HL-60 (cell line): ENCODE data around the gene SAMD9L.

ENCODE experiments used
- DNase-seq, 2 experiments: peaks; one replicate each; pipeline ENCODE4 v3.0.0-alpha.2; 2010 to 2020; ENCODE audit warnings: low read depth in 1 of 2, low spot score in 1 of 2
- H3K27ac ChIP-seq: fragments of 250-450 bp; sonication (Bioruptor Pico); replicated peaks from 2 replicates; pipeline ENCODE4 v1.5.1; 2020; ENCODE audit warnings: mild to moderate bottlenecking, moderate library complexity
- H3K27me3 ChIP-seq: fragments of 250-450 bp; sonication (Bioruptor Pico); 2 replicates; pipeline ENCODE4 v1.5.1; 2021; ENCODE audit warnings: mild to moderate bottlenecking, moderate library complexity; ENCODE audit not compliant: insufficient read depth, poor library complexity, severe bottlenecking
- H3K4me3 ChIP-seq: replicated peaks from 2 replicates; pipeline ENCODE4 v1.5.1; 2011; ENCODE audit warnings: mild to moderate bottlenecking, control low read depth, low read length; ENCODE audit not compliant: insufficient read depth
- CTCF ChIP-seq: IDR thresholded peaks from one replicate; pipeline ENCODE4 v1.5.1; 2011; ENCODE audit warnings: low read length, control low read depth, inconsistent platforms; ENCODE audit not compliant: insufficient read depth
- GABPA ChIP-seq: IDR thresholded peaks from 2 replicates; pipeline ENCODE4 v1.6.1; 2012; ENCODE audit warnings: low read depth
- POLR2AphosphoS5 ChIP-seq: IDR thresholded peaks from 2 replicates; pipeline ENCODE4 v1.6.1; 2012; ENCODE audit warnings: low read depth
- SPI1 ChIP-seq: IDR thresholded peaks from 2 replicates; pipeline ENCODE4 v1.6.1; 2012; ENCODE audit warnings: low read depth, mild to moderate bottlenecking, borderline replicate concordance
- TF ChIP-seq, protein P1 (sequence below): IDR thresholded peaks from 2 replicates; pipeline ENCODE4 v1.6.1; 2012; ENCODE audit warnings: low read depth; ENCODE audit not compliant: insufficient replicate concordance

Gene SAMD9L

DNA sequence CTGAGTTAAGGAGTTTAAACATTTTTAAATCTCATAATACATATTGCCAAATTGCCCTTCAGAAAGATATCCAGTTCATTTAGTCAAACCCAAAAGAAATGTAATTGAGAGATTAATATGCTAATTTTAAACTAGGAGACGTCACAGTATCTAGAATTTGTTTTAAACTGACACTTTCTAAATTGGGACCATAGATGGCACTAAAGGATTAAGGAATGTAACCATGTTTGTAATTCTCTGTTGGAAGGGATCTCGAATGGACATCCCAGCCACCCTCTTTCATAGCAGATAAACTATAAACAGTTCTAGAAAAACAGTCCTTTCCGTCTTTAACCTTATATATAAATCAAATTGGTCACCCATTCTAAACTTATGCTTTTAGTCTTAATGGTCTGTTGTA is 30.0 kb upstream of the SAMD9L start:
- no peak for DNase-seq
- no peak overlapping the region for H3K4me3 ChIP-seq
- no peak for TF ChIP-seq POLR2AphosphoS5
- TF ChIP-seq CTCF: no peak
- TF ChIP-seq GABPA: no peak
- TF ChIP-seq SPI1: no peak
- TF ChIP-seq, protein P1, sequence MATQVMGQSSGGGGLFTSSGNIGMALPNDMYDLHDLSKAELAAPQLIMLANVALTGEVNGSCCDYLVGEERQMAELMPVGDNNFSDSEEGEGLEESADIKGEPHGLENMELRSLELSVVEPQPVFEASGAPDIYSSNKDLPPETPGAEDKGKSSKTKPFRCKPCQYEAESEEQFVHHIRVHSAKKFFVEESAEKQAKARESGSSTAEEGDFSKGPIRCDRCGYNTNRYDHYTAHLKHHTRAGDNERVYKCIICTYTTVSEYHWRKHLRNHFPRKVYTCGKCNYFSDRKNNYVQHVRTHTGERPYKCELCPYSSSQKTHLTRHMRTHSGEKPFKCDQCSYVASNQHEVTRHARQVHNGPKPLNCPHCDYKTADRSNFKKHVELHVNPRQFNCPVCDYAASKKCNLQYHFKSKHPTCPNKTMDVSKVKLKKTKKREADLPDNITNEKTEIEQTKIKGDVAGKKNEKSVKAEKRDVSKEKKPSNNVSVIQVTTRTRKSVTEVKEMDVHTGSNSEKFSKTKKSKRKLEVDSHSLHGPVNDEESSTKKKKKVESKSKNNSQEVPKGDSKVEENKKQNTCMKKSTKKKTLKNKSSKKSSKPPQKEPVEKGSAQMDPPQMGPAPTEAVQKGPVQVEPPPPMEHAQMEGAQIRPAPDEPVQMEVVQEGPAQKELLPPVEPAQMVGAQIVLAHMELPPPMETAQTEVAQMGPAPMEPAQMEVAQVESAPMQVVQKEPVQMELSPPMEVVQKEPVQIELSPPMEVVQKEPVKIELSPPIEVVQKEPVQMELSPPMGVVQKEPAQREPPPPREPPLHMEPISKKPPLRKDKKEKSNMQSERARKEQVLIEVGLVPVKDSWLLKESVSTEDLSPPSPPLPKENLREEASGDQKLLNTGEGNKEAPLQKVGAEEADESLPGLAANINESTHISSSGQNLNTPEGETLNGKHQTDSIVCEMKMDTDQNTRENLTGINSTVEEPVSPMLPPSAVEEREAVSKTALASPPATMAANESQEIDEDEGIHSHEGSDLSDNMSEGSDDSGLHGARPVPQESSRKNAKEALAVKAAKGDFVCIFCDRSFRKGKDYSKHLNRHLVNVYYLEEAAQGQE: no peak
- H3K27me3 ChIP-seq: peaks cover 16% of the 10 kb centered on the region
- H3K27ac ChIP-seq: no peak overlapping the region

GRCh38 chr7:93176992-93177580 is 28.9 kb upstream of the SAMD9L start:
- DNase-seq: no peak
- H3K27me3 ChIP-seq: peaks cover 13% of the 10 kb centered on the region

GRCh38 chr7:93175219-93175618 is 27.0 kb upstream of the SAMD9L start:
- DNase-seq: no peak
- Histone ChIP-seq H3K4me3 (no peak overlapping the region), H3K27ac (no peak overlapping the region), H3K27me3 (peaks cover 6% of the 10 kb centered on the region)
- no peak for TF ChIP-seq CTCF
- no peak for TF ChIP-seq SPI1
- TF ChIP-seq GABPA: no peak

More at GRCh38 chr7:93176992-93177580, 28.9 kb upstream of the SAMD9L start:
- no peak overlapping the region for H3K4me3 ChIP-seq
- no peak for TF ChIP-seq GABPA
- TF ChIP-seq, protein P1: no peak
- no peak for TF ChIP-seq SPI1
- TF ChIP-seq POLR2AphosphoS5: no peak
- no peak for TF ChIP-seq CTCF
- no peak overlapping the region for H3K27ac ChIP-seq

GRCh38 chr7:93172683-93173082 is 24.5 kb upstream of the SAMD9L start:
- TF ChIP-seq SPI1 (no peak), POLR2AphosphoS5 (no peak), GABPA (no peak), CTCF (no peak)
- TF ChIP-seq, protein P1: no peak
- no peak for DNase-seq
- H3K27me3 ChIP-seq: no peaks in the 10 kb centered on the region
- H3K27ac ChIP-seq: no peak overlapping the region
- no peak overlapping the region for H3K4me3 ChIP-seq
